Heart left ventricle (tissue), 13 donors: ENCODE results near the gene CSMD2.

Source experiments
- CTCF ChIP-seq, 12 donors: fragments of 200-600 bp; sonication (generic) in 4 of 12; IDR thresholded peaks; one replicate each; pipeline versions ENCODE4 v1.5.0 to v1.8.0; 2018 to 2022; ENCODE audit warnings: antibody characterized with exemption in 12 of 12, mild to moderate bottlenecking in 5 of 12
- POLR2A ChIP-seq, 2 donors: fragments of 450-650 bp; IDR thresholded peaks; one replicate each; pipeline ENCODE4 v1.6.1; 2017; ENCODE audit warnings: antibody characterized with exemption in 2 of 2, mild to moderate bottlenecking in 2 of 2, moderate library complexity in 2 of 2
- donor health status: ischemic (EF 13 %, LVEDD 7.1; RV severe dilation, severe dysfunction).
- donor health status: DM: no; HTN: yes; CAD: no.
- donor health status: DM: no; HTN: no; CAD: no.
- donor health status: ischemic (EF 25% LVEDD 6.9; RV normal size, moderate dysfunction).
- donor health status: ischemic (EF 25% LVEDD 5.7; RV mildly dilated, moderate dysfunction).
- donor health status: ischemic (EF 35%, LVEDD 5.7; RV mildly dilated, moderate dysfunction).
- donor health status: nonischemic (EF 11% LVEDD 7.7; RV severe dilation, severe dysfunction).
- donor health status: DM: yes; HTN: yes; CAD: no.
- donor health status: PGD.
- donor health status: ischemic (EF 29% LVEDD 5.4; RV normal size, mild dysfunction).
- donor health status: nonischemic (EF 23%, LVEDD 6.1; RV moderate dilation, normal function).

- TF ChIP-seq CTCF (IDR thresholded peaks at IDR 0.05), result no peak
- TF ChIP-seq POLR2A (IDR thresholded peaks at IDR 0.05), result no peak
Observed at GRCh38 chr1:33548721-33549120, 616.3 kb downstream of the CSMD2 start.
